ENCODE results near the gene PJA2. TPM values are rescaled to one million over a fixed set of nuclear protein-coding genes. Genes with fewer than 3 reads are reported as not detected.
A peak's percentile ranks its signal among the peaks of the same experiment; 100 is the strongest.

PJA2 gene
- total and polyA plus RNA-seq, 2 donors from 2014 or later: 30.3 to 103 TPM

- H3K36me3 ChIP-seq (ENCODE audit: control insufficient read depth in 2 of 3, insufficient read depth in 3 of 3, low read length in 3 of 3): no peaks in the 10 kb centered on the region
- peaks cover 0 to 22% (median 4%) of the 10 kb centered on the region in 3 donors for H3K4me1 ChIP-seq (ENCODE audit: control insufficient read depth in 2 of 3, insufficient read depth in 2 of 3, low read depth in 1 of 3, low read length in 3 of 3)
- no peaks in the 10 kb centered on the region for H3K27me3 ChIP-seq (ENCODE audit: control insufficient read depth, insufficient read depth, low read length)
- DNase-seq: peak; percentile 72 to 94 (median 91)
- peak; percentile 5 for TF ChIP-seq CTCF (IDR thresholded peaks at IDR 0.05; ENCODE audit: borderline replicate concordance, extremely low read depth, insufficient read depth)
- FAIRE-seq: no peak
- H3K27ac ChIP-seq (ENCODE audit: low read depth in 2 of 2, low read length in 2 of 2): peak overlapping the region; percentile 92 to 99
- peak overlapping the region; percentile 82 to 100 (median 97) for H3K4me3 ChIP-seq (ENCODE audit: low read length in 3 of 3)
- H3K9ac ChIP-seq (ENCODE audit: low read length in 3 of 3): peak overlapping the region; percentile 95 to 100 (median 99)
- H3K9me3 ChIP-seq (ENCODE audit: control insufficient read depth in 2 of 3, insufficient read depth in 1 of 3, low read length in 3 of 3): no peaks in the 10 kb centered on the region
- intact Hi-C loops (cut with DNase I): no loop called here
Observed at GRCh38 chr5:109410389-109411148, 795 bp upstream of the PJA2 start.

DNA sequence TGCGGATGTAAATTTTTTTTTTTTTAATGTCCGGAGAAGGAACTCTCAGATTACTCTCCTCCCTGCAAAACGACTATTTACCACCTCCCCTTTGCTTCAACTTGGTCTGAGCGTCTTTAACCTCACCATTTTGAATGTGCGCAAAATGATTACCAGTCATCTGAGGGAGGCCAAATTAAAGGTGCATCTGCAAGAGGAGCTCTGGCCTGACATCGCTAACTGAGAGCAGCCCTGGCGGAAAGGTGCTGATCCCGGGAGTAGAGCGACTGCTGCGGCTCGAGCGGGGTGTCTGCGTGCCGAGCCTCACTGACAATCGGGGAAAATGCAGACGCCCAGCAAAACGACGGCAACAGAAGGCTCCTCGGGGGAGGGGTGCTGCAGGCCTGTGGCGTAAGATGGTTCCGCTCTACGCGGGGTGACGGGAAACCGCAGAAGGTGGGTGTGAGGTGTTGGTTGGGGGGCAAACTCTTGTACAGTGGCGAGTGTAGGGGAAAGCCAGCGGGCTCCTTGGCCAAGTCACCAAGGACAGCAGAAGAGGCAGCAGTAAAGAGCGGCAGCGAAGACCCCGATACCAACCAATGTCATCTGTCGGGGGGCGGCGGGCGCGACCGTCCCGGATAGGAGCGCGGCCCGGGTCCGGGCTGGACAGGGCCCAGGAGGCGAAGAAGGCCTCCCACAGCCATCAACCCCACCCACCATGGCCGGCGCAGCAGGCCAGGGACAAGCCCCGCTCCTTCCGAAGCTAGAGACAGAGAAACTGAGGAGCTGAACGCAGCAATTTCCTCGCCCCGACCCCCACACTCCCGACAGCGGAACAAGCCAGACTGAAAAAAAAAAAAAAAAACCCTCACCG, 557 bp downstream of the PJA2 start:
- peak overlapping the region; percentile 90 to 97 (median 90) for H3K9ac ChIP-seq (ENCODE audit: low read length in 3 of 3)
- H3K4me3 ChIP-seq (ENCODE audit: low read length in 3 of 3): peak overlapping the region; percentile 83 to 98 (median 95)
- peak overlapping the region; percentile 99 for H3K27ac ChIP-seq (ENCODE audit: low read depth in 2 of 2, low read length in 2 of 2)
- H3K9me3 ChIP-seq (ENCODE audit: control insufficient read depth in 2 of 3, insufficient read depth in 1 of 3, low read length in 3 of 3): no peaks in the 10 kb centered on the region
- DNase-seq (peak in 4 of 5 donors; percentile 68 to 93 (median 81)), FAIRE-seq (no peak)
- peaks cover 0 to 22% (median 4%) of the 10 kb centered on the region in 3 donors for H3K4me1 ChIP-seq (ENCODE audit: control insufficient read depth in 2 of 3, insufficient read depth in 2 of 3, low read depth in 1 of 3, low read length in 3 of 3)
- intact Hi-C loops (cut with DNase I): no loop called here
- H3K27me3 ChIP-seq (ENCODE audit: control insufficient read depth, insufficient read depth, low read length): no peaks in the 10 kb centered on the region
- TF ChIP-seq CTCF (IDR thresholded peaks at IDR 0.05; ENCODE audit: borderline replicate concordance, extremely low read depth, insufficient read depth): no peak
- no peaks in the 10 kb centered on the region for H3K36me3 ChIP-seq (ENCODE audit: control insufficient read depth in 2 of 3, insufficient read depth in 3 of 3, low read length in 3 of 3)

- no peak for TF ChIP-seq CTCF (IDR thresholded peaks at IDR 0.05; ENCODE audit: borderline replicate concordance, extremely low read depth, insufficient read depth)
- H3K9ac ChIP-seq (ENCODE audit: low read length in 3 of 3): peak overlapping the region in 2 of 3 donors; percentile 90 to 97
- DNase-seq: peak in 1 of 5 donors; percentile 8
- no peak overlapping the region for H3K27ac ChIP-seq (ENCODE audit: low read depth in 2 of 2, low read length in 2 of 2)
- no peaks in the 10 kb centered on the region for H3K36me3 ChIP-seq (ENCODE audit: control insufficient read depth in 2 of 3, insufficient read depth in 3 of 3, low read length in 3 of 3)
- intact Hi-C loops (cut with DNase I): no loop called here
- H3K4me1 ChIP-seq (ENCODE audit: control insufficient read depth in 2 of 3, insufficient read depth in 2 of 3, low read depth in 1 of 3, low read length in 3 of 3): peaks cover 0 to 19% (median 4%) of the 10 kb centered on the region in 3 donors
- FAIRE-seq: no peak
- H3K9me3 ChIP-seq (ENCODE audit: control insufficient read depth in 2 of 3, insufficient read depth in 1 of 3, low read length in 3 of 3): no peaks in the 10 kb centered on the region
- peak overlapping the region in 1 of 3 donors; percentile 83 for H3K4me3 ChIP-seq (ENCODE audit: low read length in 3 of 3)
- no peaks in the 10 kb centered on the region for H3K27me3 ChIP-seq (ENCODE audit: control insufficient read depth, insufficient read depth, low read length)
Observed at GRCh38 chr5:109407913-109408312, 1.9 kb downstream of the PJA2 start.

Data from kidney (tissue), 14 donors.